T-helper 17 cell (primary cell): ENCODE data around the gene SHBG. TPM values are rescaled to one million over a fixed set of nuclear protein-coding genes. Genes with fewer than 3 reads are reported as not detected.
"Not testable (repeated sequence)": the region's sequence is repeated elsewhere in the genome, so short reads cannot be mapped to it uniquely, and the experiment has no call there.

Experiments
- ATAC-seq: fragments of 150-1000 bp; cut with Tn5 transposase; 2 replicates; pipeline ENCODE4 v1.10.0; 2021; ENCODE audit warnings: mild to moderate bottlenecking, moderate library complexity
- DNase-seq, 3 donors: peaks; one replicate each; pipeline versions ENCODE4 v3.0.0 to v3.0.0-alpha.2; 2020 to 2021
- H3K9me3 ChIP-seq: one replicate; pipeline ENCODE4 v1.7.0; 2013; ENCODE audit warnings: low read length, mild to moderate bottlenecking; ENCODE audit not compliant: control insufficient read depth, poor library complexity, severe bottlenecking
- H3K27ac Mint-ChIP-seq: one replicate; pipeline ENCODE4 v1.8.0; 2022; ENCODE audit warnings: mild to moderate bottlenecking, moderate library complexity, mixed read lengths
- H3K27me3 Mint-ChIP-seq: one replicate; pipeline ENCODE4 v1.8.0; 2022; ENCODE audit warnings: mixed read lengths
- H3K36me3 Mint-ChIP-seq: one replicate; pipeline ENCODE4 v1.8.0; 2022; ENCODE audit warnings: low read depth, mixed read lengths
- H3K4me1 Mint-ChIP-seq: one replicate; pipeline ENCODE4 v1.8.0; 2022; ENCODE audit warnings: mild to moderate bottlenecking, mixed read lengths
- H3K4me3 Mint-ChIP-seq: one replicate; pipeline ENCODE4 v1.8.0; 2022; ENCODE audit warnings: mild to moderate bottlenecking, moderate library complexity, mixed read lengths
- total RNA-seq, 4 donors: library from RNA in 2 of 4; stranded (reverse) in 2 of 4; gene quantifications; one replicate each; pipeline ENCODE4 v1.2.3 and lab custom pipeline; 2022 to 2026

Gene SHBG
- total RNA-seq, 2 donors from 2014 or later, result 0.40 TPM; not detected in 1

- no peak overlapping the region for H3K4me3 Mint-ChIP-seq
- ATAC-seq, result no peak
- no peaks in the 10 kb centered on the region for H3K27me3 Mint-ChIP-seq
- no peaks in the 10 kb centered on the region for H3K36me3 Mint-ChIP-seq
- no peaks in the 10 kb centered on the region for H3K9me3 ChIP-seq
- DNase-seq, result no peak
- H3K27ac Mint-ChIP-seq, result no peak overlapping the region
- H3K4me1 Mint-ChIP-seq, result peaks cover 10% of the 10 kb centered on the region
Observed at GRCh38 chr17:7623661-7624060, 6.3 kb upstream of the SHBG start.

GRCh38 chr17:7625749-7626148 is 4.2 kb upstream of the SHBG start:
- H3K36me3 Mint-ChIP-seq, H3K4me3 Mint-ChIP-seq, DNase-seq, H3K27me3 Mint-ChIP-seq, ATAC-seq, H3K27ac Mint-ChIP-seq, H3K9me3 ChIP-seq: not testable (repeated sequence)
- peaks cover 13% of the 10 kb centered on the region for H3K4me1 Mint-ChIP-seq

GRCh38 chr17:7626307-7626706 is 3.6 kb upstream of the SHBG start:
- DNase-seq (no peak), ATAC-seq (no peak)
- Mint-ChIP-seq H3K4me3 (peak overlapping the region; percentile 88), H3K4me1 (peaks cover 13% of the 10 kb centered on the region), H3K27ac (peak overlapping the region; percentile 85), H3K36me3 (no peaks in the 10 kb centered on the region), H3K27me3 (no peaks in the 10 kb centered on the region)
- no peaks in the 10 kb centered on the region for H3K9me3 ChIP-seq

GRCh38 chr17:7626956-7627249 is 3.0 kb upstream of the SHBG start:
- no peak for ATAC-seq
- H3K9me3 ChIP-seq, result no peaks in the 10 kb centered on the region
- DNase-seq, result no peak
- peak overlapping the region; percentile 85 for H3K27ac Mint-ChIP-seq
- no peaks in the 10 kb centered on the region for H3K36me3 Mint-ChIP-seq
- peak overlapping the region; percentile 88 for H3K4me3 Mint-ChIP-seq
- no peaks in the 10 kb centered on the region for H3K27me3 Mint-ChIP-seq
- peaks cover 13% of the 10 kb centered on the region for H3K4me1 Mint-ChIP-seq

GRCh38 chr17:7627250-7628121 is 2.4 kb upstream of the SHBG start, which contains the start of gene SAT2:
Gene SAT2 (minus strand): TSS chr17:7627821. CDS start chr17:7627635, 186 bp downstream.
- H3K9me3 ChIP-seq, result no peaks in the 10 kb centered on the region

GRCh38 chr17:7631398-7632380 is 1.8 kb downstream of the SHBG start:
- ATAC-seq (no peak), DNase-seq (no peak)
- H3K27me3 Mint-ChIP-seq, result no peaks in the 10 kb centered on the region
- H3K36me3 Mint-ChIP-seq, result no peaks in the 10 kb centered on the region
- H3K4me3 Mint-ChIP-seq, result no peak overlapping the region
- H3K4me1 Mint-ChIP-seq, result peaks cover 12% of the 10 kb centered on the region
- H3K27ac Mint-ChIP-seq, result no peak overlapping the region
- no peaks in the 10 kb centered on the region for H3K9me3 ChIP-seq

More at GRCh38 chr17:7627250-7628121, 2.4 kb upstream of the SHBG start, which contains the start of gene SAT2:
- Mint-ChIP-seq H3K4me1 (peaks cover 13% of the 10 kb centered on the region), H3K27ac (peak within 1 kb of the TSS; percentile 85), H3K36me3 (no peaks in the 10 kb centered on the region), H3K27me3 (no peaks in the 10 kb centered on the region), H3K4me3 (peak within 1 kb of the TSS; percentile 88)
- peak; percentile 54 to 78 (median 71) for DNase-seq
- peak; percentile 93 for ATAC-seq

- Mint-ChIP-seq H3K36me3 (no peaks in the 10 kb centered on the region), H3K4me3 (no peak overlapping the region), H3K27ac (peak overlapping the region; percentile 53), H3K4me1 (peaks cover 5% of the 10 kb centered on the region), H3K27me3 (no peaks in the 10 kb centered on the region)
- no peaks in the 10 kb centered on the region for H3K9me3 ChIP-seq
- ATAC-seq, result peak; percentile 36
- no peak for DNase-seq
Observed at GRCh38 chr17:7632492-7632894, 2.6 kb downstream of the SHBG start.

GRCh38 chr17:7633093-7633492 is 3.2 kb downstream of the SHBG start:
- no peak for ATAC-seq
- H3K4me1 Mint-ChIP-seq, result peaks cover 5% of the 10 kb centered on the region
- H3K27me3 Mint-ChIP-seq, result no peaks in the 10 kb centered on the region
- H3K27ac Mint-ChIP-seq, result peak overlapping the region; percentile 53
- H3K9me3 ChIP-seq, result no peaks in the 10 kb centered on the region
- DNase-seq, result no peak
- H3K36me3 Mint-ChIP-seq, result no peaks in the 10 kb centered on the region
- no peak overlapping the region for H3K4me3 Mint-ChIP-seq

- H3K9me3 ChIP-seq, result no peaks in the 10 kb centered on the region
- Mint-ChIP-seq H3K4me1 (peaks cover 3% of the 10 kb centered on the region), H3K27ac (no peak overlapping the region), H3K36me3 (no peaks in the 10 kb centered on the region), H3K27me3 (no peaks in the 10 kb centered on the region), H3K4me3 (no peak overlapping the region)
- no peak for ATAC-seq
- DNase-seq, result no peak
Observed at GRCh38 chr17:7634384-7634783, 4.4 kb downstream of the SHBG start.

- DNase-seq (no peak), ATAC-seq (no peak)
- Mint-ChIP-seq H3K4me3 (no peak overlapping the region), H3K4me1 (no peaks in the 10 kb centered on the region), H3K27ac (no peak overlapping the region), H3K27me3 (no peaks in the 10 kb centered on the region), H3K36me3 (no peaks in the 10 kb centered on the region)
- H3K9me3 ChIP-seq, result no peaks in the 10 kb centered on the region
Observed at GRCh38 chr17:7636163-7636562, 6.2 kb downstream of the SHBG start.

GRCh38 chr17:7640783-7641182 is 10.8 kb downstream of the SHBG start:
- DNase-seq (no peak), ATAC-seq (no peak)
- Mint-ChIP-seq H3K4me1 (peaks cover 6% of the 10 kb centered on the region), H3K4me3 (no peak overlapping the region), H3K27ac (no peak overlapping the region), H3K36me3 (no peaks in the 10 kb centered on the region), H3K27me3 (peaks cover 6% of the 10 kb centered on the region)
- no peaks in the 10 kb centered on the region for H3K9me3 ChIP-seq

- H3K9me3 ChIP-seq, H3K4me1 Mint-ChIP-seq, DNase-seq, ATAC-seq, H3K36me3 Mint-ChIP-seq, H3K27ac Mint-ChIP-seq: not testable (repeated sequence)
- H3K4me3 Mint-ChIP-seq, result peak overlapping the region; percentile 59
- peaks cover 14% of the 10 kb centered on the region for H3K27me3 Mint-ChIP-seq
Observed at GRCh38 chr17:7641635-7642034, 11.7 kb downstream of the SHBG start.

GRCh38 chr17:7644775-7645174 is 14.8 kb downstream of the SHBG start:
- no peaks in the 10 kb centered on the region for H3K9me3 ChIP-seq
- ATAC-seq (no peak), DNase-seq (no peak)
- Mint-ChIP-seq H3K36me3 (no peaks in the 10 kb centered on the region), H3K27me3 (peaks cover 23% of the 10 kb centered on the region), H3K4me1 (peaks cover 8% of the 10 kb centered on the region), H3K27ac (no peak overlapping the region), H3K4me3 (no peak overlapping the region)
